NAMALWA (cell line): ENCODE data around the gene MVP.
"Not testable (repeated sequence)": the region's sequence is repeated elsewhere in the genome, so short reads cannot be mapped to it uniquely, and the experiment has no call there.

Experiments used
- DNase-seq: peaks from one replicate; pipeline ENCODE4 v3.0.0-alpha.2; 2015; ENCODE audit warnings: low spot score

Gene MVP

DNA sequence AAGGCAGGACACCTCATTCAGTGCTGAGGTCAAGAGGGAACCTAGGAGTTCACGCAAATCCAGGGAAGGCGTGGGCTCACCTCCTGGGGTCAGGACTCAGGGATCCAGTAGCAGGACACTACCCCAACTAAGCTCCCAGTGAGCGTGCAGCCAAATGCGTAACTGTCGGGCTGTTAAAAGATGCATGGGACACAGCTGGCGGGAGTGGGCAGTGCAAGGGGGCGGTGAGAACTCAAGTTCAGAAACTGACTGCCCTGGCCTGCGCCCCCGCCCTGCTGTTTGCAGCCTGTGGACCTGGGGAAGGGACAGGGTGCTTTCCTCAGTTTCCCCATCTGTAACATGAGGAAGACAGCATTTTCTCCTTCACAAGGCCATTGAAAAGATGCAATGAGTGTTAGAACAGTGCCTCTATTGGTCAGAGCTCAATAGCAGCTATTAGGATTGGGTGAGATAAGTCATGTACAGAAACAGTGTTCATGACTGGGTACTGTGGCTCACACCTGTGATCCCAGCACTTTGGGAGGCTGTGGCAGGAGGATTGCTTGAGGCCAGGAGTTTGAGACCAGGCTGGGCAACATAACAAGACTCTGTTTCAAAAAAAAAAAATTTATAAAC is 22.6 kb downstream of the MVP start:
- DNase-seq: peak; percentile 28

DNA sequence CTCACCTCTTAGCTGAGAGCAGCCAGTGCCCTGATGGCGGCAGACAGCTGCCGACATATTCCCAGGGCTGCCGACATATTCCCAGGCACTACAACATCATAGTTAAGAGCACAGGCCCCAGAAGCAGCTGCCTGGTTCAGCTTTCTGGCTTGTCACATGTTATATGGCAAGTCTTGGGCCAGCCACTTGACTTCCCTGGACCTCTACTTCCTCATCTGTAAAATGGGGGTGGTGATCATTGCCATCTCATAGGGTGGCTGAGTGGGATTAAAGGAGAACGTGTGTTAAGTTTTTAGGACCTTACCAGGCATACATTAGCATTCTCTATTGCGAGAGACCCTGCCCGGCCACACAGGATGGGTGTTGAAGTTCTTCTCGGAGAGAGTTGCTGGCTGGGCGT is 23.7 kb downstream of the MVP start:
- DNase-seq: no peak

DNA sequence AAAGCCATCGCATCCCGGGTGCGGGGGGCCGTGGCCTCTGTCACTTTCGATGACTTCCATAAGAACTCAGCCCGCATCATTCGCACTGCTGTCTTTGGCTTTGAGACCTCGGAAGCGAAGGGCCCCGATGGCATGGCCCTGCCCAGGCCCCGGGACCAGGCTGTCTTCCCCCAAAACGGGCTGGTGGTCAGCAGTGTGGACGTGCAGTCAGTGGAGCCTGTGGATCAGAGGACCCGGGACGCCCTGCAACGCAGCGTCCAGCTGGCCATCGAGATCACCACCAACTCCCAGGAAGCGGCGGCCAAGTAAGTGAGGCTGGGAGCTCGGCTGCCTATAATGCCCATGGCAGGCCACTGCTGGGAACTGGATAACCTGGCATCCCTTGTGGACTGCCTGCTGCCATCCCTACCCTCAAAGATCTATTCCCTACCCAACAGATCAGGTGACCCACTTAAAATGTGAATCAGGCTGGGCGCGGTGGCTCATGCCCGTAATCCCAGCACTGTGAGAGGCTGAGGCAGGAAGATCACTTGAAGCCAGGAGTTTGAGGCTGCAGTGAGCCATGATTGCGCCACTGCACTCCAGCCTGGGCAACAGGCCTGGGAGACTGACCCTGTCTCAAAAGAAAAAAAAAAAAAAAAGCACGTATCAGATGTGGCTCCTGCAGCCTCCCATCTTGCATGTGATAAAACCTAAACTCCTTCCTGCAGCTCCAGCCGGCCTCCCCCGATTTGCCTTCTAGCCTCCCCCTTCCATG is 24.5 kb downstream of the MVP start:
- no peak for DNase-seq

DNA sequence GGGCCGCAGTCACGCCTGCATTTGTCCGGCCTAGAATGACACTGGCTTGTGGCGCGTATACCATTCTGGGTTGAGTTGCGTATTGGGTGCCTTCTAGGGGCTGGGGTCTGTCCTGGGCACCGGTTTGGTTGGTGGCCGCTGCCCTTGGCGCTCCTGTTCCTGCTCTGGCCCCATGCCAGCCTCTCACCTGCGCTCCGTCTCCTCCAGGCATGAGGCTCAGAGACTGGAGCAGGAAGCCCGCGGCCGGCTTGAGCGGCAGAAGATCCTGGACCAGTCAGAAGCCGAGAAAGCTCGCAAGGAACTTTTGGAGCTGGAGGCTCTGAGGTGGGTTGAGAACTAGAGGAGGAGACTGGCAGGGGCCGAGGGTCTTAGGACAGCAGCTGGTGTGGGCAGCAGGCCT is 25.4 kb downstream of the MVP start:
- no peak for DNase-seq

DNA sequence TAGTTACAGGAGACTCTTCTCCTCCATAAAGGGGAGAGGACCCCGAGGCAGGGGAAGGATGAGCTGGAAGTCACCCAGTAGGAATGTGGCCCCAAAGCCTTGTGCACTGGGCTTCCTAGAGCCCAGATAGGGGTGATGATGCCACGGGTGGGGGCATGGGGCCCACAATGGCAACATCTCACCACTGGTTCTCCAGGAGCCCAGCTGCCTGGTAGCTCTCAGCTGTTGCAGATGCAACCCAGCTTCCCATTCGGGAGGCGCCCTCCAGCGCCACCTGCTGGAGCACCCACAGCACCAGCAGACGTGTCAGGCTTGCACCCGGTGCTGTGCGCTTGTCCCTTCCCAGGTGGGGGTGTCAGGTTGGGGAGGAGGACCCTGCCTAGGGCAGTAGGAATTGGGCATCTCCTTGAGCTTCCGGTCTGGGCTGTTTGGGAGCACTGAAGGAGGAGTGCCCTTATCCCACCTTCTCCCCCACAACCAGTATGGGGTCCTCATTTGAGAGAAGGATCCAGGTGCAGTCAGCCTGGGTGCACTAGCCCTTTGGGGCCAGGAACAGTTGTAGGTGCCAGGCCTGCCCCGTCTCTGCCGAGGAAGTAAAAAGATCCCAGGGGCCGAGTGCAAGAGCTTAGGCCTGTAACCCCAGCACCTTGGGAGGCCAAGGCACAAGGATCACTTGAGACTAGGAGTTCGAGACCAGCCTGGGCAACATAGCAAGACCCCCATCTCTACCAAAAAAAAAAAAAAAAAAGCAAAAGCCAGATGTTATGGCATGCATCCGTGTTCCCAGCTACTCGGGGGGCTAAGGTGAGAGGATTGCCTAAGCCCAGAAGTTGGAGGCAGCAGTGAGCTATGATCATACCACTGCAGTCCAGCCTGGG is 28.4 kb downstream of the MVP start:
- DNase-seq: peak; percentile 76

DNA sequence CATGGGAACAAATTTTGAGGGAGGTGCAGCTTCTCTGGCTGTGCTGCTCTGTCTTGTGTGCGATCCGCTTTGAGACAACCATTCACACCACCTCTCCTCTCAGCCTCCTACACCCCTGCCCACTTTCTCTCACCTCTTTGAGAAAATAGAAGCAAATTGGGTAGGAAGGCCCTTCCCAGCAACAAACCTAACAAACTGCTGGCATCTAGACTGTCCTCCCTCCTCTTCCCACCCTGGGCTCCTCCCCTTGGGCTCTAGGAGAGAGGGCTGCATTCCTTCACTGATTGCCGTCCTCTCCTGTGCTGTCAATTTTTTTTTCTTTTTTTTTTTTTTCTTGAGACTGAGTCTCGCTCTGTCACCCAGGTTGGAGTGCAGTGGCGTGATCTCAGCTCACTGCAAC is 29.2 kb downstream of the MVP start:
- no peak for DNase-seq

DNA sequence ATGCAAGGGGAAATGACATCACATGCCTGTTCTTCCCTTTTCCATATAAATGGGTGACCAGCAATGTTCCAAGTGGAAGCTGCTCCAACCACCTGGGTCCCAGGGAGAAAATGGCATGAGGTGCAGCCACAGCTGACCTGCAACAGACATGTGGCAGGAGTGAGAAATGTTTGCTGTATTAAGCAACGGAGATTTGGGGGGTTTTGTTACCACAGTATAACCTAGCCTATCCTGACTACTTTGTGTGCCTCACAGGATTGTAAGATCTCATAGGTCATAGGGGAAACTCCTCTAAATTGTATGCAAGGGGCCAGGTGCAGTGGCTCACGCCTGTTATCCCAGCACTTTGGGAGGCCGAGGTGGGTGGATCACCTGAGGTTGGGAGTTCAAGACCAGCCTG is 30.7 kb downstream of the MVP start:
- DNase-seq: no peak

DNA sequence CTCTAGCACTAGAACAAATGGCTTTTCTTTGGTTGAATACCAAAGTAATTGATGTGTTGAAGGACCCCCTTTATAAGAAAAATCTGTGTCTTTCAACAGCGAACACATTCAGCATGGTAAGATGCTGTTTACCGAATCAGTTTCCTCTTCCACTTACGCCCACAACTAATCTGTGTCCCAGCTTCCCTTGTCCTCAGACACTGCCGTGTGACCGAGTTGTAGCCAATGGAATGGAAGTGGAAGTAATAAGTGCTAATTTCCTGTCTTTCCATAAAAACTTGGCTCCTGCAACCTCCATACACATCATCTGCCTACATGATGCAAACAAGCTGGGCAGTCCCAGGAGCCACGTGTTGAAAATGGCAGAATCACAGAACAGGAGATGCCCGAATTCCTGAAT is 32.4 kb downstream of the MVP start:
- no peak for DNase-seq

DNA sequence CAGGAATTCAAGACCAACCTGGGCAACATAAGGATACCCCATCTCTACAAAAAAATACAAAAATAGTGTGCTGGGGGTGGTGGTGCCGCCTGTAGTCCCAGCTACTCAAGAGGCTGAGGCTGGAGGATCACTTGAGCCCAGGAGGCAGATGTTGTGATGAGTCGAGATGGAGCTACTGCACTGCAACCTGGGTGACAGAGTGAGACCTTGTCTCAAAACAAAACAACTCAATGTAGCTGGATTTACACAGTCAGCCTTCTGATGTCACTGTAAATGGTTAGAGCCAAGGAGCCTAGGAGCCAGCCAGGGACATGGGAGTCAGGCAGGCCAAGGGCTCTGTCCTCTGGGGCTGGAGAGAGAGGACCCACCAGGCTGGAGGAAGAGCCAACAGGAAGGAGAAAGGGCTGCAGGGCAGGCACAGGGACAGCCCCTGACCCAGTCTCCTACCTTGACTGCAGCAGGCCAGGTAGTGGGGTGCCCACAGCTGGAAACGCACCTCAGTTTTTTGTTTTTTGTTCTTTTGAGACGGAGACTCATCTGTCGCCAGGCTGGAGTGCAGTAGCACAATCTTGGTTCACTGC is 34.3 kb downstream of the MVP start:
- no peak for DNase-seq

DNA sequence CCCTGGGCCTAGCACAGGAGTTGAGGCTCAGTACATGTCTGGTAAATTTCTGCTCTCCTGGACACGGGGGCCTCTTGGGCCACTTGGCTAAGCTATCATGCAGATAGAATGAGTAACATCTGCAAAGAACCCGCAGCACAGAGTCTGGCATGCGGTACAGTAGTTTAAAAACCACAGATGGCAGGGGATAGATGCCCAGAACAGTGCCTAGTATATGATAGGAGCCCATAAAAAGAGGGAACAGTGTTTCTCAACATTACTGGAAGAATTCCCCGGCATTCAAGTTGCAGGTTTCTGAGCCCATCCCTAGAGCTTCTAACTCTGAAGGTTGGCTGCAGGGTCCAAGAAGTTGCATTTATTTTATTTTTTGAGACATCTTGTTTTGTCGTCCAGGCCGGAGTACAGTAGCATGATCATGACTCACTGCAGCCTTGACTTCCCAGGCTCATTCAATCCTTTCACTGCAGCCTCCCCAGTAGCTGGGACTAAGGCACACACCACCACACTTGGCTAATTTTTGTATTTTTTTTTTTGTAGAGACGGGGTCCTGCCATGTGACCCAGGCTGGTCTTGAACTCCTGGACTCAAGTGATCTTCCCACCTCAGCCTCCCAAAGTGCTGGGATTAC is 37.0 kb downstream of the MVP start:
- DNase-seq: no peak

DNA sequence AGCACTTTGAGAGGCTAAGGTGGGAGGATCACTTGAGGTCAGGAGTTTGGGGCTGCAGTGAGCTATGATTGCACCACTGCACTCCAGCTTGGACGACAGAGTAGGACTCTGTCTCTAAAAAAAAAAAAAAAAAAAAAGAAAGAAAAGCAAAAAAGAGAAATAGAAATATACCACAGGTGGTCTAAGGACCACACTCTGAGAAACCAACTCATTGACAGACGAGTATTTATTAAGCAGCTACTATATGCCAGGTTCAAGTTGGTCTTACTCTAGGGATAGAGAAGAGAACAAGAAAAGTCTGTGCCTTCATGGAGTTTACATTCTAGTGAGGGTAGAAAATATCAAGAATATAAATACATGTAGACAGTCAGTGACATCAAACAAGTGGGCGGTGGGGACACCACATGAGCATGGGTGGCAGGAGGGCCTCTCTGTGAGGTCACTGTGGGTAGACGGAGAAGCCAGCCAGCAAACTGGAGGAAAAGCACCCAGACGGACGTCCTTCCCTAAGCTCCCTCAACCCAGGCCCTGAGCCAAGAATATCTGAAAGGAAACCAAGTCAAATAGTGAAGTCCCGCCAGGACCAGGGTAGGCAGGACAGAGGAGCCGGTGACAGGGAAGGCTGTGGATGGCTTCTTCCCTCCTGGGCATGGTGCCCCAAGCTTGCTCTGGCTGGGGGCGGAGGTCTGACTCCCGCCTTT is 38.0 kb downstream of the MVP start:
- DNase-seq: no peak

DNA sequence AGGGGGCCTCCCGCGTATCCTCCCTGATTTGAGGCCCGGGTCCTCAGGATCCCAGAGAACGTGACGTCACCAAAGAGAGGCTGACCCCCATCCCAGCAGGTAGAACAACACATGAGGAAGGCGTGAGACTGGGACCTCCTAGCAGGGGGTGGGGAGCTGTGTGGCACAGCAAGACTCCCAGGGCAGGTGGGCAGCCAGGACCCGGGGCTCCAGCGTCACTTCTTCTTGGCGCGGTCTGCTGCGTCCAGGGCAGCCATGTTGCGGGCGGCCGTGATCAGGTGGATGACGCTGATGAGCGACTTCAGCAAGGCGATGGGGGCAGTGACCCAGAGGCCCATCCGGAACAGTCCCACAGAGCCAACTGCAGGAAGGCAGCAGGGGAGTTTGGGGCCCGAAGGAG is 38.7 kb downstream of the MVP start:
- no peak for DNase-seq

DNA sequence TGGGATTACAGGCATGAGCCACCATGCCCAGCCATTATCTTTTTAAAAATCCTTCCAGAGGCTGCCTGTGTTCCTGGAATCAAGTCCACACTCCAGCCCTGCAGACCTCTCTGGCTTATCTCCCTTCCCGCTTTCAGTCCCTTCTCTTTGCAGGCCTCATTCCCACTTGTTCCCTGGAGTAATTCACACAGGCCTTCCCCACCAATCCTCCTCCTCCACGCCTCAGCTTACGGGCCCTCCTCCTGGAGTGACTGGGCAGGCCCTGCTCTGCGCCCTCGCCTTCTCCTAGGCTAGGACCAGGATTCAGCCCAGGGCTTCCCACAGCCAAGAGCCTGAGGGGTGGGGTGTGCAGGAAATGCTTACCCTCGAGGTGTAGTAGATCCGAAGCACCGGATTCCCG is 40.0 kb downstream of the MVP start:
- DNase-seq: no peak

DNA sequence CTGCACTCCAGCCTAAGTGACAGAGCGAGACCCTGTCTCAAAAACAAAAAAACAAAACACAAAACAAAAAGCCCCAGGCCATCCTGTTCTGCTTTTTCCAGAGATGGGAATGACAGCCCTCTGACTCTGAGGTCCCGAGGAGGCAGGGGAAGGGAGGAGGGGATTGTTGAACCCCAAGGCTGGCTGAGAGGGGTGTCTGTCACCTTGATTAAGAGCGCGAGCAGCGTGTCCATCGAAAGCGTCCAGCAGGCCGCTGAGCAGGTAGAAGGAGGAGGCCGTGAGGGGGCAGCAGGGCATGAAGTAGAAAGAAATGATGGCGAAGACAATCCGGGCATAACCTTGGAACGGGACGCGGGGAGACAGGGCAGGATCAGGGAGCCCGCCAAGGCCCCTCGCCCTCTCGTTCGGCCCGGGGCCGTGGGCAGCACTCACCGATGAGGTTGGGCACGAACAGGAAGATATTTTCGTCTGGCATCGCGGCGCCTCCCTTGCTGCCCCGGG is 42.2 kb downstream of the MVP start:
- no peak for DNase-seq

DNA sequence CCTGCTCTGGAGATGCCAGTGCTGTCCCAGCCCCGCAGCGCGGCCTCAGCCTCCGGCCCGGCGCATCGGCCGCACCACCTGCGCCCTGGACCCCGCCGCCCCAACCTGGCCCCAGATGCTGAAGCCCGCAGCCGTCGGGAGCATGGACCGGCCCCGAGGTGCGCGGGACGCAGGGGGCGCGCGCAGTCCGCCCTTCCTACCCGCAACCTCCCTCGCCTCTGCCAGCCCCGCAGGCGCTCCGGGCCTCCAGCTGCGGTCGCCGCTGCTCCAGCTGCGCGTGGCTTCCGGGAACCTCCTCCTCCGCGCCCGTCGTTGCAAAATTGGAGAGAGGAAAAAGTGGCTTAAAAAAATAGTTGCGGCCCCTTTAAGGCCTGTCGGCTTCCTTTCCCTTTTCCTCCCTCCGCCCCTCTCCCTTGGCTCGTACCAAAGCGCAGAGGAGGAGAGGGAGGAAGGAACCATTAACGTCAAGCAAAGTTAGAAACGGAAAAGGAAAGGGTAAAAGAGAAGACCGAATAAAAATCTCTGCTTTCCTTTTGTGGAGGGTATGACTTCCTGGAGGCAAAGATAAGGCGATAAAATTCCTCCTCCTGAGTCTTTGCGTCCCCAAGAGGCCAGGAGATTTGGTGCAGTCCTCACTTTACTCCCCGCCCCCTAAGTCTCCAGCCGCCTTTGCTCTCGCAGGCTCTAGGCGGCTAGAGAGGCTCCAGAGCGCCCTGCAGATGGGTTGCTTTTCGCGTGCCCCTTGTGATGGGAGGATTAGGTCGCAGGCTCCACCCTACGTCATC is 42.8 kb downstream of the MVP start, which contains the start of gene CDIPT:
CDIPT (minus strand) TSS at position 343 of the 785 bp plus-strand sequence. CDS start 369 bp downstream, outside the sequence.
- DNase-seq: peak; percentile 98

DNA sequence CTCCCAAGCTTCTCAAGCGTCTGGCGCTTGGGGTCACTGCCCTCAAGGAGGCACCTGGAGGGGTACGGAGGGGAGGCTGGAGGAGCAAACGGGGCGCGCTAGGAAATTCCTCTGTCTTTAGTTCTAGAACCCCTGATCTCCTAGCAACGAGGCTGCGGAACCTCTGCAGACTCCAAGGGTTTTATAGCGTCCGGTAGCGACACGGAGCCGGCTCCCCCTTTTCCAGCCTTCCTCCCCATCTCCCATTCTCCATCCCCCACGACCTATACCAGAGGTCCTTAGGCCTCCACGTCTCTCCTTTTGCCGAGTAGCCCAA is 43.4 kb downstream of the MVP start:
- no peak for DNase-seq

DNA sequence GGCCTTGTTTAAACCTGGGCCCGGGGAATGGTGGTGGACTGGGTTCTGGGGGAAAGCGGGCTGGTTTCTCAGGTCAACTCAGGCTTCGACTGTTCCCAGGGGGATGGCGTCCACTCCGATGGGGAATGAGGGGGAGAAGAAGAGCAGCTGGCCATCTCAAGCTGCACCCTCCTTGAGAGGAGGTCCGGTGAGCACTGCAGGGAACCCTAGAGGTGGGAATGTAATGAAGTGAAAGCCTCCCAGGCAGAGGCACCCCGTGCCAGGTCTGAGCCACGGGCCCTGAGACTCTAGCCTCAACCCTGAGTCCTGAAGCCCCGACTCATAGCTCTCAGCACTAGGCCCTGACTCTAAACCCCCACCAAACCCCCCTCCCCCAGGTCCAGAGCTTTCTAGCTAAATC is 43.9 kb downstream of the MVP start:
- no peak for DNase-seq

DNA sequence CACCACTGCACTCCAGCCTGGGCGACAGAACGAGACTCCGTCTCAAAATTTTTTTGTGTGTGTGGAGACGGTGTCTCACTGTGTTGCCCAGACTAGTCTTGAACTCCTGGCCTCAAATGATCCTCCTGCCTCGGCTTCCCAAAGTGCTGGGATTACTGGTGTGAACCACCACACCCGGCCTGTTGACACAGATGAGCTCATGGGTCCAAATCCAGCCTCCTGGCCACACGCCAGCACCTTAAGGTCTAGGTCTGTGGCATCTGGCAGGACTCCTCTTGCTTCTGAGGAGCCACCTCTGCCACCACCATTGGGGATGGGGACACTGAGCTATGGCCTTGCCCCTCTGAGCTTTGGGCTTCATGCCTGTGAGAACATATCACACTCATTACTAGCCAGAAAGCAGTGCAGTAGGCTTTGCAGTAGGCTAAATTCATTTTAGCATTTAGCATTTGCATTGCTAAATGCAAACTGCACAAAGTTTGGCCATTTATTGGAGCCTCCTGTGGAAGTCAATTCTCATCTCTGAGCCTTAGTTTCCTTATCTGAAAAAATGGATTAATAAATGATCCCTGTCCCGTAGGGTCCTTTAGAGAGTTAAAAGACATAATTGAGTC is 48.2 kb downstream of the MVP start:
- no peak for DNase-seq

DNA sequence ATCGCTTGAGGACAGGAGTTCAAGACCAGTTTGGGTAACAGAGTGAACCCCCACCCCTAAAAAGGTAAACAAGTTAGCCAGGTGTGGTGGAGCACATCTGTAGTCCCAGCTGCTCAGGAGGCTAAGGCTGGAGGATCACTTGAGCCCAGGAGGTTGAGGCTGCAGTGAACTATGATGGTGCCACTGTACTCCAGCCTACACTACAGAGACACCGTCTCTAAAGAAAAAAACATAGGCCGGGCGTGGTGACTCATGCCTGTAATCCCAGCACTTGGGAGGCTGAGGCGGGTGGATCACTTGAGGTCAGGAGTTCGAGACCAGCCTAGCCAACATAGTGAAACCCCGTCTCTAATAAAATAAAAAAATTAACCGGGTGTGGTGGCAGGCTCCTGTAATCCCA is 48.8 kb downstream of the MVP start:
- DNase-seq: not testable (repeated sequence)
